ENCODE measurements around the gene SFXN3.

The SFXN3 gene

DNA sequence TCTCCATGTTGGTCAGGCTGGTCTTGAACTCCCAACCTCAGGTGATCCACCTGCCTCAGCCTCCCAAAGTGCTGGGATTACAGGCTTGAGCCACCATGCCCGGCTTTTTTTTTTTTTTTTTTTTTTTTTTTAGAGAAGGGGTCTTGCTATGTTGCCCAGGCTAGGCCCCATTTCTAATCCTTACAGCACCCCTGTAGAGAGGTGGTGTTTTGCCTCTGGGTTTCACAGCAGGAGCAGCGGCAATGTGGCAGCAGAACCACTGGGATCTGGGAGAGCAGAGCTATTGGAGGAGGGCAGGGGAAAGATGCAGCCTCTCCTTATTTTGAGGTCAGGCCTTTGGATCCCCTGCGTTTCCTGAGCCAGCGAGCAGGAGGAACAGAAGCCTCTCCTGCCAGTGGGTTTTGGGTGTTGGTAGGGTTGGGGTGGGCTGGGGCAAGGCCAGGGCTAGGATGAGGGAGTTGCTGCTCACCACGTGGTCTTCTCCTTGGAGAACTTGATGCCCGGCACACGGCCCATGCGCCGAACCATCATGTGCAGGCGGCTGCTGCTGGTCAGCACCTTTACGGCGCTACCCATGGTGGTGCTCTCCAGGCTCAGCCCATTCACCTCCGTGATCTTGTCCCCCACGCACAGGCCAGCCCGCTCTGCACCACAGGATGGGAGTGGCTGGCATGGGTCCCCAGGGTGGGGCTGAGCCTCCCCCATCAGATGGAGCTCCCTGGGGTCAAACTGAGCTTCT, 7.9 kb upstream of the SFXN3 start:
- no peak overlapping the region for H3K9ac ChIP-seq (ENCODE audit: low read depth, low read length)
- H4K20me1 ChIP-seq (ENCODE audit: insufficient read depth, low read length) = no peaks in the 10 kb centered on the region
- no peaks in the 10 kb centered on the region for H3K79me2 ChIP-seq (ENCODE audit: insufficient read depth, low read length)
- no peak overlapping the region for H2AFZ ChIP-seq (ENCODE audit: low read depth, low read length)
- no peak overlapping the region for H3K4me2 ChIP-seq (ENCODE audit: insufficient read depth, low read length)
- H3K9me3 ChIP-seq (ENCODE audit: insufficient read depth, low read length, severe bottlenecking) = no peaks in the 10 kb centered on the region
- DNase-seq = no peak
- H3K36me3 ChIP-seq (ENCODE audit: insufficient read depth, low read length) = no peaks in the 10 kb centered on the region
- no peak overlapping the region for H3K4me3 ChIP-seq (ENCODE audit: low read depth in 1 of 2, low read length in 2 of 2)
- no peaks in the 10 kb centered on the region for H3K4me1 ChIP-seq (ENCODE audit: insufficient read depth, low read length)
- TF ChIP-seq, protein P1, sequence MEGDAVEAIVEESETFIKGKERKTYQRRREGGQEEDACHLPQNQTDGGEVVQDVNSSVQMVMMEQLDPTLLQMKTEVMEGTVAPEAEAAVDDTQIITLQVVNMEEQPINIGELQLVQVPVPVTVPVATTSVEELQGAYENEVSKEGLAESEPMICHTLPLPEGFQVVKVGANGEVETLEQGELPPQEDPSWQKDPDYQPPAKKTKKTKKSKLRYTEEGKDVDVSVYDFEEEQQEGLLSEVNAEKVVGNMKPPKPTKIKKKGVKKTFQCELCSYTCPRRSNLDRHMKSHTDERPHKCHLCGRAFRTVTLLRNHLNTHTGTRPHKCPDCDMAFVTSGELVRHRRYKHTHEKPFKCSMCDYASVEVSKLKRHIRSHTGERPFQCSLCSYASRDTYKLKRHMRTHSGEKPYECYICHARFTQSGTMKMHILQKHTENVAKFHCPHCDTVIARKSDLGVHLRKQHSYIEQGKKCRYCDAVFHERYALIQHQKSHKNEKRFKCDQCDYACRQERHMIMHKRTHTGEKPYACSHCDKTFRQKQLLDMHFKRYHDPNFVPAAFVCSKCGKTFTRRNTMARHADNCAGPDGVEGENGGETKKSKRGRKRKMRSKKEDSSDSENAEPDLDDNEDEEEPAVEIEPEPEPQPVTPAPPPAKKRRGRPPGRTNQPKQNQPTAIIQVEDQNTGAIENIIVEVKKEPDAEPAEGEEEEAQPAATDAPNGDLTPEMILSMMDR (IDR thresholded peaks at IDR 0.05; ENCODE audit: borderline replicate concordance, extremely low read depth, low read length, poor library complexity, severe bottlenecking) = no peak
- no peak for TF ChIP-seq EZH2 (IDR thresholded peaks at IDR 0.05; ENCODE audit: borderline replicate concordance, low read depth, low read length, severe bottlenecking)
- H3K27ac ChIP-seq (ENCODE audit: low read length) = no peak overlapping the region
- H3K27me3 ChIP-seq (ENCODE audit: insufficient read depth, low read length, poor library complexity) = peaks cover 6% of the 10 kb centered on the region
- ATAC-seq (ENCODE audit: insufficient read depth, low read depth) = no peak

DNA sequence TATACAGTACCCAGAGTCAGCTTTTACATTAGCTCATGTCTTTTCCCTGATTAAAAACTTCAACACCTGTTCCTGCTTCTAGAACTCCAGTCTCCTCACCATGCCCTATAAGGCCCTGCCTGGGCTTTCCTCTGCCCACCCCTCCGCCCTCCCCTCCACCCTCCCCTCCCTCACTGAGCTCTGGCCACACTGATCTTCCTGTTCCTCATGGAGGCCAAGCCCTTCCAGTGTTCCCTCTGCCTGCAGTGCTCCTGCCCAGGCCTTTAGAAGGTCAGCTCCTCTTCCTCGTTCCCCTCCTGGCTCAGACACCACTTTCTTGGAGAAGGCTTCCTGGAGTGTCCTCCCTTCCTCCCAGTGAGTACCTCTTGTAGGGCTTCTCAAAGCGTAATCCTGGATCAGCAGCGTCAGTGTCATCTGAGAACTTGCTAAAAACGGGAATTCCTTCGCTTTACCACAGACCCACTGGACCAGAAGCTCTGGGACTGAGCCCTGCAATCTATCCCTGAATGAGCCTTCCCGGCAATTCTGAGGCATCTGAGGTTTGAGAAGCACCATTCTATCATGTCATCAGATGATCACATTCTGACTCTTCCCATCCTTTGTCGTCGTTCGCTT, 3.8 kb upstream of the SFXN3 start:
- H4K20me1 ChIP-seq (ENCODE audit: insufficient read depth, low read length) = peaks cover 8% of the 10 kb centered on the region
- no peak for TF ChIP-seq EZH2 (IDR thresholded peaks at IDR 0.05; ENCODE audit: borderline replicate concordance, low read depth, low read length, severe bottlenecking)
- TF ChIP-seq, protein P1 (IDR thresholded peaks at IDR 0.05; ENCODE audit: borderline replicate concordance, extremely low read depth, low read length, poor library complexity, severe bottlenecking) = no peak
- no peaks in the 10 kb centered on the region for H3K9me3 ChIP-seq (ENCODE audit: insufficient read depth, low read length, severe bottlenecking)
- no peaks in the 10 kb centered on the region for H3K79me2 ChIP-seq (ENCODE audit: insufficient read depth, low read length)
- no peaks in the 10 kb centered on the region for H3K36me3 ChIP-seq (ENCODE audit: insufficient read depth, low read length)
- no peak overlapping the region for H2AFZ ChIP-seq (ENCODE audit: low read depth, low read length)
- H3K4me3 ChIP-seq (ENCODE audit: low read depth in 1 of 2, low read length in 2 of 2) = no peak overlapping the region
- H3K9ac ChIP-seq (ENCODE audit: low read depth, low read length) = no peak overlapping the region
- H3K27ac ChIP-seq (ENCODE audit: low read length) = no peak overlapping the region
- H3K4me2 ChIP-seq (ENCODE audit: insufficient read depth, low read length) = no peak overlapping the region
- ATAC-seq (ENCODE audit: insufficient read depth, low read depth) = no peak
- peaks cover 14% of the 10 kb centered on the region for H3K27me3 ChIP-seq (ENCODE audit: insufficient read depth, low read length, poor library complexity)
- no peak for DNase-seq
- peaks cover 21% of the 10 kb centered on the region for H3K4me1 ChIP-seq (ENCODE audit: insufficient read depth, low read length)

DNA sequence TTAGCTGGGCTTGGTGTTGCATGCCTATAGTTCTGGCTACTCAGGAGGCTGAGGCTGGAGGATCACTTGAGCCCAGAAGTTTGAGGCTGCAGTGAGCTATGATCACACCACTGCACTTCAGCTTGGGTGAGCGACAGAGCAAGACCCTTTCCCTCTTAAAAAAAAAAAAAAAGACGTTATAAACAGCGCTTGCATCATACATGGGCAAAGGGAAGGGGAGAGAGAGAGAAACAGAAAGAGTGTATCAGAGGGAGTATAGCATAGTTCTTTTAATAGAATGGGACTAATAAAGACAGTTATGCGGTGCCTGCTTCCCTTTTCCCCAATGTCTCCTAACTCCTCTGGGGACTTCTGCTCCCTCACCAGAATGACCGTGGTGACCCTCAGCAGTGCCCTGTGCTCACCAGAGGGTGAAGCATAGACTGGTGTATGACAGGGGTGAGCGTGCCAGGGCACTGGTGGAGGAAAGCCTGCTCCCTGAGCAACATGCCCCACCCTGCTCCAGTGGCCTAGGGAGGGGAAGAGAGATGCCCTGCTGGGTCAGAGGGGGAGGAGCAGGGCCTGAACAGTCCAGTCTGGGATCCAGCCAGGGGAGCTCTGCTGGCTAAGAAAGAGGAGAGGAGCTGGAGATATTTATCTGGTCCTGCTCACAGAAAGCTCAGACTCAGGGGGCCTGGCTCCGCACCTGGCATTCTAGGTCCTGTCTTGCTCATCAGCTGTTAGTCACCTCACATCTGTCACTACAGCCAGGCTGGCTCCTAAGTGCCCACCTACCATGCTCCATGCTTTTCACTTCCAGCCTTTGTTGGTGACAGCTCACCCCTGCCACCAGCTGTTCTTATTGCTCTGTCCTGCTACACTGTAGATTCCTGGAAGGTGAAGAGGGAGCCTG, 2.3 kb upstream of the SFXN3 start:
- H4K20me1 ChIP-seq (ENCODE audit: insufficient read depth, low read length) = peaks cover 16% of the 10 kb centered on the region
- peaks cover 32% of the 10 kb centered on the region for H3K4me1 ChIP-seq (ENCODE audit: insufficient read depth, low read length)
- ATAC-seq (ENCODE audit: insufficient read depth, low read depth) = no peak
- peaks cover 14% of the 10 kb centered on the region for H3K27me3 ChIP-seq (ENCODE audit: insufficient read depth, low read length, poor library complexity)
- no peaks in the 10 kb centered on the region for H3K36me3 ChIP-seq (ENCODE audit: insufficient read depth, low read length)
- H3K9ac ChIP-seq (ENCODE audit: low read depth, low read length) = no peak overlapping the region
- H3K79me2 ChIP-seq (ENCODE audit: insufficient read depth, low read length) = no peaks in the 10 kb centered on the region
- H2AFZ ChIP-seq (ENCODE audit: low read depth, low read length) = no peak overlapping the region
- no peak for DNase-seq
- no peak overlapping the region for H3K4me3 ChIP-seq (ENCODE audit: low read depth in 1 of 2, low read length in 2 of 2)
- no peak for TF ChIP-seq EZH2 (IDR thresholded peaks at IDR 0.05; ENCODE audit: borderline replicate concordance, low read depth, low read length, severe bottlenecking)
- TF ChIP-seq, protein P1 (IDR thresholded peaks at IDR 0.05; ENCODE audit: borderline replicate concordance, extremely low read depth, low read length, poor library complexity, severe bottlenecking) = no peak
- no peak overlapping the region for H3K4me2 ChIP-seq (ENCODE audit: insufficient read depth, low read length)
- no peak overlapping the region for H3K27ac ChIP-seq (ENCODE audit: low read length)
- no peaks in the 10 kb centered on the region for H3K9me3 ChIP-seq (ENCODE audit: insufficient read depth, low read length, severe bottlenecking)

All from DND-41 (cell line).